Gastroesophageal sphincter (tissue), 4 donors: ENCODE data around the gene EPHA10. TPM values are rescaled to one million over a fixed set of nuclear protein-coding genes. Genes with fewer than 3 reads are reported as not detected.
"Not testable (repeated sequence)": the region's sequence is repeated elsewhere in the genome, so short reads cannot be mapped to it uniquely, and the experiment has no call there.

Experiments
- ATAC-seq: fragments of 150-250 bp; one replicate; pipeline ENCODE4 v1.9.1; 2016; ENCODE audit warnings: mild to moderate bottlenecking, moderate library complexity
- H3K27ac ChIP-seq, 4 donors: fragments of 200-600 bp; sonication (generic) in 3 of 4; 1 replicate in 3 of 4; 2 replicates in 1 of 4; pipeline ENCODE4 v1.5.1; 2016 to 2019
- H3K27me3 ChIP-seq: fragments of 200-600 bp; sonication (generic); one replicate; pipeline ENCODE4 v1.5.1; 2019
- H3K36me3 ChIP-seq, 2 donors: fragments of 200-600 bp; sonication (generic); one replicate each; pipeline ENCODE4 v1.5.1; 2019; ENCODE audit warnings: control low read depth in 1 of 2
- H3K4me1 ChIP-seq, 3 donors: fragments of 200-600 bp; sonication (generic); 1 replicate in 2 of 3; 2 replicates in 1 of 3; pipeline ENCODE4 v1.5.1; 2016 to 2019; ENCODE audit warnings: control low read depth in 2 of 3
- H3K4me3 ChIP-seq, 2 donors: fragments of 200-600 bp; sonication (generic); one replicate each; pipeline ENCODE4 v1.5.1; 2019; ENCODE audit warnings: mild to moderate bottlenecking in 1 of 2, moderate library complexity in 1 of 2
- H3K9me3 ChIP-seq, 3 donors: fragments of 200-600 bp; sonication (generic); one replicate each; pipeline ENCODE4 v1.5.1; 2017 to 2019; ENCODE audit warnings: control low read depth in 2 of 3
- CTCF ChIP-seq, 4 experiments: fragments of 200-600 bp in 2 of 4; fragments of 450-650 bp in 2 of 4; sonication (generic) in 1 of 4; IDR thresholded peaks; one replicate each; pipeline ENCODE4 v1.5.1; 2017 to 2019; ENCODE audit warnings: antibody characterized with exemption in 4 of 4, mild to moderate bottlenecking in 2 of 4, moderate library complexity in 2 of 4
- EP300 ChIP-seq: sonication (generic); formaldehyde crosslinking; IDR thresholded peaks from one replicate; pipeline ENCODE4 v1.6.1; 2017; ENCODE audit warnings: antibody characterized with exemption, mild to moderate bottlenecking
- POLR2A ChIP-seq, 2 donors: fragments of 450-650 bp; IDR thresholded peaks; one replicate each; pipeline ENCODE4 v1.6.1; 2017; ENCODE audit warnings: antibody characterized with exemption in 2 of 2, mild to moderate bottlenecking in 2 of 2, moderate library complexity in 1 of 2
- POLR2AphosphoS5 ChIP-seq: sonication (generic); formaldehyde crosslinking; IDR thresholded peaks from one replicate; pipeline ENCODE4 v1.6.1; 2017; ENCODE audit warnings: antibody characterized with exemption
- WGBS, 2 donors: methylation state at CpG; one replicate each; pipeline ENCODE4 v1.1.5; 2018; ENCODE audit warnings: low coverage in 1 of 2; 5-methylcytosine and 5-hydroxymethylcytosine counted together
- total RNA-seq, 4 donors: library from RNA; depleted of rRNA; stranded (reverse); fragments of >200 nt; gene quantifications; one replicate each; pipeline ENCODE4 v1.1.0, GENCODE V29; 2016

The EPHA10 gene
- total RNA-seq, 4 donors from 2014 or later: 0.12 to 0.93 (median 0.51) TPM

DNA sequence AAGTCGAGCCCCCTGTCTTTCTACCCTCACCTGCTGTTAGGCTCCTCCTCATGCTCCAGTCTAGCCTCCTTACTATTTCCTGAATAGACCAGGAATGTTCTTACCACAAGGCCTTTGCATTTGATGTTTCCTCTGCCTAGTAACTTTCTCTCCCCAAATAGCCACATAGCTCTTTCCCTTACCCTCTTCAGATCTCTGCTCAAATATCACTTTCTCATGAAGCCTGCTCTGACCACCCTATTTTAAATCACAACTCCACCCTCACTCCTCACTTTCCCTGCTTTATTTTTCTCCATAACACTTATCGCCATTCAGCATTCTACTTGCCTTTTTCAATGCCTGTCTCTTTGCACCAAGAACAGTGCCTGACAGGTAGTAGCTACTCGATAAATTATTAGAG is 79.2 kb downstream of the EPHA10 start:
- TF ChIP-seq EP300 (no peak), CTCF (IDR thresholded peaks at IDR 0.05) (no peak)
- peaks cover 4 to 65% of the 10 kb centered on the region in 2 donors for H3K36me3 ChIP-seq
- no peak for ATAC-seq
- no peaks in the 10 kb centered on the region for H3K9me3 ChIP-seq
- WGBS, 2 donors: 76 to 100% methylated on average over 1 to 3 of the region's 3 CpGs
- H3K27me3 ChIP-seq: no peaks in the 10 kb centered on the region
- no peak overlapping the region for H3K4me3 ChIP-seq
- no peak overlapping the region for H3K27ac ChIP-seq
- H3K4me1 ChIP-seq: peaks cover 0 to 29% (median 12%) of the 10 kb centered on the region in 3 donors

- WGBS, 2 donors: 40 to 87% methylated on average over 1 to 9 of the region's 9 CpGs
- H3K27ac ChIP-seq, H3K4me3 ChIP-seq, H3K9me3 ChIP-seq, H3K27me3 ChIP-seq, ATAC-seq: not testable (repeated sequence)
- H3K36me3 ChIP-seq: peaks cover 4 to 78% of the 10 kb centered on the region in 2 donors
- peaks cover 0 to 19% (median 4%) of the 10 kb centered on the region in 3 donors for H3K4me1 ChIP-seq
Measured at GRCh38 chr1:37684182-37684581, 80.7 kb downstream of the EPHA10 start.

DNA sequence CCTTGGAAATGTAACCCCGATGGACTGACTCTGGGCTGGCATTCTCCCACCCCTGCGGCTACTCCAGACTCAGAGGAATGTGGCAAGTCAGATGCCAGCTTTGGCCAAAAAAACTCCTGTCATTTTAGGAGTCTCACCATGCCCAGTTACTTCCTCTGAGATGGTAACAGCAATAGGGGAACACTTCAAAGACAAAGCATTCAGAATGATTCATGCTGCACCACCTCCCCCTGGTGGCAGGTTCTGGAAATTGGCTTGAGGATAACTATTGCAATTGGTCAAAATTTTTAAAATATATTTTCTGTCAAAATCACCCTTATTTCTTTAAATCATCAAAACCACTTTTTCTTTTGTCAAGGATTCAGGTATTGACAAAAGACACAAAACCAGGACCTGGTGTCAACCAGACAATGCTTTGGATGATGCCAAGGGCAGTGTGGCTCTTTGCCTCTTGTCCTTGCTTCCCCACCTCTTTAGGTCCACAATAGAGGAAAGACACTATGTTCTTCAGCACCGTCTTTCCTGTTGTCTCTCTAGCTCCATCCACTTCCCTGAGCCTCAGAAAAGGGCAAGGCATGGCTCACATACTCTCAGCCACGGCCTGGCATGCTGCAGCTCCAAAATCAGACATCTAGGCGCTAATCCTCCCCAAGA is 82.5 kb downstream of the EPHA10 start:
- Histone ChIP-seq H3K4me3 (no peak overlapping the region), H3K4me1 (peaks cover 0 to 1% (median 0%) of the 10 kb centered on the region in 3 donors), H3K9me3 (no peaks in the 10 kb centered on the region), H3K36me3 (peaks cover 4 to 69% of the 10 kb centered on the region in 2 donors), H3K27ac (peak overlapping the region in 1 of 4 donors; percentile 34), H3K27me3 (no peaks in the 10 kb centered on the region)
- TF ChIP-seq EP300 (no peak), POLR2A (IDR thresholded peaks at IDR 0.05) (no peak), CTCF (IDR thresholded peaks at IDR 0.05) (peak; percentile 79 to 91 (median 83)), POLR2AphosphoS5 (peak; percentile 25)
- WGBS, 2 donors: 68 to 86% methylated on average over 4 to 5 of the region's 5 CpGs
- ATAC-seq: no peak

- Histone ChIP-seq H3K9me3 (no peaks in the 10 kb centered on the region), H3K4me1 (peaks cover 0 to 9% (median 0%) of the 10 kb centered on the region in 3 donors), H3K27me3 (no peaks in the 10 kb centered on the region), H3K27ac (no peak overlapping the region), H3K36me3 (peaks cover 4 to 54% of the 10 kb centered on the region in 2 donors), H3K4me3 (no peak overlapping the region)
- TF ChIP-seq POLR2A (IDR thresholded peaks at IDR 0.05): no peak
- TF ChIP-seq CTCF (IDR thresholded peaks at IDR 0.05): no peak
- no peak for TF ChIP-seq EP300
- no peak for TF ChIP-seq POLR2AphosphoS5
- 36 to 70% methylated on average over 2 to 3 of the region's 3 CpGs for WGBS, 2 donors
- no peak for ATAC-seq
Measured at GRCh38 chr1:37680933-37681332, 84.0 kb downstream of the EPHA10 start.

DNA sequence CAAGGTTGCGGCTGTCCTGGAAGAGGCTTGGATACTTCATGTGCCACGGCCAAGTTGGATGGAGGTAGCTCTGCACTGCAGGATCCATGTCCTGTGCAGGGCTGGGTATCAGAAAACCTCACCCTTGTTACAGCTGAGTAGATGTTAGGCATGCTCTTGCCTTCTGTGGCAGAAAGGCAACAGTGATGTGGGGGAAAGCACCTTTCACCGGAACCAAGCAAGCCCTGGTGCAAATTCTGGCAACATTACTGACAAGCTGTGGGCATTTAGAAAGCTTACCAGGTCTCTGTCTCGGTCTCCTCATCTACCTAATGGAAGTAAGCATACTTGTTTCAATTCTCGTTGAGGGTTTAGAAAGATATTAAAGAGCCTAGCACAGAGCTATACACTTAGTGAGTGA is 87.1 kb downstream of the EPHA10 start:
- H3K27me3 ChIP-seq: peaks cover 12% of the 10 kb centered on the region
- H3K4me3 ChIP-seq: no peak overlapping the region
- no peaks in the 10 kb centered on the region for H3K9me3 ChIP-seq
- ATAC-seq: no peak
- peaks cover 2 to 23% of the 10 kb centered on the region in 2 donors for H3K36me3 ChIP-seq
- no peak for TF ChIP-seq EP300
- TF ChIP-seq POLR2A (IDR thresholded peaks at IDR 0.05): no peak
- no peak for TF ChIP-seq POLR2AphosphoS5
- TF ChIP-seq CTCF (IDR thresholded peaks at IDR 0.05): no peak
- 74 to 90% methylated on average over 2 to 5 of the region's 5 CpGs for WGBS, 2 donors
- peaks cover 0 to 14% (median 0%) of the 10 kb centered on the region in 3 donors for H3K4me1 ChIP-seq
- no peak overlapping the region for H3K27ac ChIP-seq
